Esophagus squamous epithelium (tissue), 5 donors: ENCODE results near the gene SCD5. TPM values are rescaled to one million over a fixed set of nuclear protein-coding genes. Genes with fewer than 3 reads are reported as not detected.

Source experiments
- DNase-seq: peaks from one replicate; lab custom pipeline; 2025; lab: John Stamatoyannopoulos, UW
- H3K27ac ChIP-seq, 4 donors: fragments of 200-600 bp; sonication (generic); one replicate each; pipeline ENCODE4 v1.5.1; 2016 to 2019; ENCODE audit warnings: mild to moderate bottlenecking in 1 of 4
- H3K27me3 ChIP-seq, 4 donors: fragments of 200-600 bp; sonication (generic); 1 replicate in 3 of 4; 2 replicates in 1 of 4; pipeline versions ENCODE4 v1.5.1 to v1.6.0; 2017 to 2021; ENCODE audit warnings: antibody characterized with exemption in 1 of 4
- H3K36me3 ChIP-seq, 3 donors: fragments of 200-600 bp; sonication (generic); one replicate each; pipeline ENCODE4 v1.5.1; 2016 to 2019
- H3K4me1 ChIP-seq, 3 donors: fragments of 200-600 bp; sonication (generic); one replicate each; pipeline ENCODE4 v1.5.1; 2017 to 2019
- H3K4me3 ChIP-seq, 4 donors: fragments of 200-600 bp; sonication (generic); 1 replicate in 3 of 4; 2 replicates in 1 of 4; pipeline ENCODE4 v1.5.1; 2016 to 2019; ENCODE audit warnings: mild to moderate bottlenecking in 2 of 4, moderate library complexity in 1 of 4
- H3K9me3 ChIP-seq, 3 donors: fragments of 200-600 bp; sonication (generic); one replicate each; pipeline ENCODE4 v1.5.1; 2016 to 2019
- POLR2A ChIP-seq, 4 donors: fragments of 450-650 bp; IDR thresholded peaks; one replicate each; pipeline ENCODE4 v1.6.1; 2017; ENCODE audit warnings: antibody characterized with exemption in 4 of 4, mild to moderate bottlenecking in 4 of 4, moderate library complexity in 3 of 4
- WGBS, 2 donors: methylation state at CpG; one replicate each; pipeline ENCODE4 v1.1.5; 2018; 5-methylcytosine and 5-hydroxymethylcytosine counted together
- intact Hi-C: fragments of 100-400 bp; cut with DNase I; formaldehyde crosslinking; loops from one replicate; pipeline ENCODE4 v1.15.0; 2022
- total RNA-seq, 4 donors: library from RNA; depleted of rRNA; stranded (reverse); fragments of >200 nt; gene quantifications; one replicate each; pipeline ENCODE4 v1.1.0, GENCODE V29; 2016
- TF ChIP-seq, protein P1 (sequence below), 6 experiments: fragments of 450-650 bp in 4 of 6; fragments of 200-600 bp in 2 of 6; sonication (generic) in 2 of 6; IDR thresholded peaks; one replicate each; pipeline ENCODE4 v1.5.1; 2016 to 2019; ENCODE audit warnings: antibody characterized with exemption in 6 of 6, mild to moderate bottlenecking in 4 of 6, moderate library complexity in 4 of 6
- donor health status: DM: yes; HTN: yes; CAD: no.

SCD5 gene
- total RNA-seq, 4 donors from 2014 or later, result 1.2 to 6.3 (median 4.3) TPM

- WGBS, 2 donors, result 85 to 91% methylated on average over 7 of the region's 7 CpGs
- H3K4me1 ChIP-seq, result no peaks in the 10 kb centered on the region
- DNase-seq, result no peak
- H3K27ac ChIP-seq, result no peak overlapping the region
- H3K4me3 ChIP-seq, result no peak overlapping the region
- intact Hi-C loops, result no loop called here
- TF ChIP-seq, protein P1, sequence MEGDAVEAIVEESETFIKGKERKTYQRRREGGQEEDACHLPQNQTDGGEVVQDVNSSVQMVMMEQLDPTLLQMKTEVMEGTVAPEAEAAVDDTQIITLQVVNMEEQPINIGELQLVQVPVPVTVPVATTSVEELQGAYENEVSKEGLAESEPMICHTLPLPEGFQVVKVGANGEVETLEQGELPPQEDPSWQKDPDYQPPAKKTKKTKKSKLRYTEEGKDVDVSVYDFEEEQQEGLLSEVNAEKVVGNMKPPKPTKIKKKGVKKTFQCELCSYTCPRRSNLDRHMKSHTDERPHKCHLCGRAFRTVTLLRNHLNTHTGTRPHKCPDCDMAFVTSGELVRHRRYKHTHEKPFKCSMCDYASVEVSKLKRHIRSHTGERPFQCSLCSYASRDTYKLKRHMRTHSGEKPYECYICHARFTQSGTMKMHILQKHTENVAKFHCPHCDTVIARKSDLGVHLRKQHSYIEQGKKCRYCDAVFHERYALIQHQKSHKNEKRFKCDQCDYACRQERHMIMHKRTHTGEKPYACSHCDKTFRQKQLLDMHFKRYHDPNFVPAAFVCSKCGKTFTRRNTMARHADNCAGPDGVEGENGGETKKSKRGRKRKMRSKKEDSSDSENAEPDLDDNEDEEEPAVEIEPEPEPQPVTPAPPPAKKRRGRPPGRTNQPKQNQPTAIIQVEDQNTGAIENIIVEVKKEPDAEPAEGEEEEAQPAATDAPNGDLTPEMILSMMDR (IDR thresholded peaks at IDR 0.05), result no peak
- TF ChIP-seq POLR2A (IDR thresholded peaks at IDR 0.05), result no peak
- no peaks in the 10 kb centered on the region for H3K36me3 ChIP-seq
- no peaks in the 10 kb centered on the region for H3K27me3 ChIP-seq
- no peaks in the 10 kb centered on the region for H3K9me3 ChIP-seq
Measured at GRCh38 chr4:82606622-82607021, 192.0 kb downstream of the SCD5 start.

DNA sequence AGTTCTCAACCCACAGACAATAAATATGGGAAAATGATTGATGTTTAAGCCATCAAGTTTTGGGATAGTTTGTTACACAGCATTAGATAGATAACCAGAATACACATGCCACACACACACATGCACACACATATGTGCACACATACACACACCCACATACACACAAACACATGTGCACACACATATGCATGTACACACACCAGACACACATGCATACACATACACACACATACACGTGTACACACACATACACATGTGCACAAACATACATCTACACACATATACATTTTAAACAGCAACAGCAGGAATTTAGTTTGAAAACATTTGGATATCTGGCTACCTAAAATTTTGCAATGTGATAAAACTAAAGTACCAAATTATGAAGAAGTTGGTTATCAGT lies 194.1 kb downstream of the SCD5 start:
- no peaks in the 10 kb centered on the region for H3K4me1 ChIP-seq
- 62 to 83% methylated on average over 1 of the region's 1 CpG for WGBS, 2 donors
- no peaks in the 10 kb centered on the region for H3K36me3 ChIP-seq
- TF ChIP-seq, protein P1 (IDR thresholded peaks at IDR 0.05), result no peak
- TF ChIP-seq POLR2A (IDR thresholded peaks at IDR 0.05), result no peak
- intact Hi-C loops, result no loop called here
- H3K9me3 ChIP-seq, result no peaks in the 10 kb centered on the region
- no peak overlapping the region for H3K27ac ChIP-seq
- H3K27me3 ChIP-seq, result no peaks in the 10 kb centered on the region
- no peak for DNase-seq
- H3K4me3 ChIP-seq, result no peak overlapping the region

GRCh38 chr4:82601242-82602015 lies 197.2 kb downstream of the SCD5 start:
- no peak for DNase-seq
- H3K27me3 ChIP-seq, result no peaks in the 10 kb centered on the region
- intact Hi-C loops, result no loop called here
- H3K4me1 ChIP-seq, result no peaks in the 10 kb centered on the region
- TF ChIP-seq, protein P1 (IDR thresholded peaks at IDR 0.05), result no peak
- TF ChIP-seq POLR2A (IDR thresholded peaks at IDR 0.05), result no peak
- 75 to 76% methylated on average over 9 of the region's 9 CpGs for WGBS, 2 donors
- no peaks in the 10 kb centered on the region for H3K36me3 ChIP-seq
- H3K27ac ChIP-seq, result no peak overlapping the region
- H3K9me3 ChIP-seq, result no peaks in the 10 kb centered on the region
- no peak overlapping the region for H3K4me3 ChIP-seq

DNA sequence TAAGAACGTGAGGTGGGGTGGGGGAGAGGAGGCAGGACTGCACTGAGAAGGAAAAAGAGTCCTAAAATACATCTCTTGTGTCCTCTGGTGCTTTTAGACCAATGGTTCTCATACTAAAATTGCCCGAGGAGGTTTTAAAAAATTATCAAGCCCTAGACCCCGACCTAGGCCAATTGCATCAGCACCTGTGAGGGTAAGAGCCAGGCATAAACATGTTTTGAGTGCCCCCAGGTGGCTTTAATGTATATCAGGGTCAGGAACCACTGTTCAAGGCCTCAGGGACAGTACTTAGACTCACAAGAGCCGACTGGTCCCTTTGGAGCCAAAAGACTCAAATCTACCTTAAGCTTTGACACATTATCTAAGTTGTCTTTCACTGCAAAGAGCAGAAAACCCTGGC lies 199.3 kb downstream of the SCD5 start:
- 69 to 81% methylated on average over 4 of the region's 4 CpGs for WGBS, 2 donors
- no peaks in the 10 kb centered on the region for H3K9me3 ChIP-seq
- TF ChIP-seq POLR2A (IDR thresholded peaks at IDR 0.05), result no peak
- TF ChIP-seq, protein P1 (IDR thresholded peaks at IDR 0.05), result no peak
- no peaks in the 10 kb centered on the region for H3K27me3 ChIP-seq
- H3K27ac ChIP-seq, result no peak overlapping the region
- intact Hi-C loops, result no loop called here
- H3K4me1 ChIP-seq, result no peaks in the 10 kb centered on the region
- no peak for DNase-seq
- no peak overlapping the region for H3K4me3 ChIP-seq
- no peaks in the 10 kb centered on the region for H3K36me3 ChIP-seq

DNA sequence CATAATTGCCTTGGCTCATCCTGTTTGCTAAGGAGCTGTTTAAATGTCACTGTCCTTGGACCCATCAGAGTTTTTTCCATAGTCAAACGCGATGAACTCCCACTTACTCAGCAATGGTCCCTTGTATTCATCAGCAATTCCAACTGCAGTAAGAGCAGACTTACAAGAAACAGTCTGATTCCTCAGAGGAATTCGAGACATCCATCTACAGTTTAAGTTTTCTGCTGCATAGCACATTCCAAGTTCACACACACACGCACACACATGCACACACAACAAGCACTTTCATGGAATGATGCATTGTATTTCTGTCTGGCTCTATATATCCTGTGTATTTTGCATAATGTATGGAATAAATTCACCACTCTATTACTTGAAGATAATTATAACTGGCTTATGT lies 204.1 kb downstream of the SCD5 start:
- H3K4me1 ChIP-seq, result no peaks in the 10 kb centered on the region
- H3K27ac ChIP-seq, result no peak overlapping the region
- no peak overlapping the region for H3K4me3 ChIP-seq
- no peak for DNase-seq
- H3K9me3 ChIP-seq, result no peaks in the 10 kb centered on the region
- H3K36me3 ChIP-seq, result no peaks in the 10 kb centered on the region
- WGBS, 2 donors, result 63 to 74% methylated on average over 4 of the region's 4 CpGs
- H3K27me3 ChIP-seq, result no peaks in the 10 kb centered on the region
- TF ChIP-seq, protein P1 (IDR thresholded peaks at IDR 0.05), result no peak
- TF ChIP-seq POLR2A (IDR thresholded peaks at IDR 0.05), result no peak
- intact Hi-C loops, result no loop called here
